Measurements from ENCODE around the gene ZMYND15.

- TF ChIP-seq POLR2AphosphoS5 (IDR thresholded peaks at IDR 0.05) (no peak), CTCF (IDR thresholded peaks at IDR 0.05) (no peak), EP300 (IDR thresholded peaks at IDR 0.05) (no peak)
These were observed 9.1 kb downstream of the ZMYND15 start for GRCh38 chr17:4748686-4749085.
